Measurements from ENCODE around the gene CLPTM1L.
"Not testable (repeated sequence)": the region's sequence is repeated elsewhere in the genome, so short reads cannot be mapped to it uniquely, and the experiment has no call there.

The CLPTM1L gene

GRCh38 chr5:1293416-1294205 is 51.3 kb downstream of the CLPTM1L start:
- no peak for DNase-seq (ENCODE audit: low read depth in 4 of 4, low spot score in 1 of 4)

DNA sequence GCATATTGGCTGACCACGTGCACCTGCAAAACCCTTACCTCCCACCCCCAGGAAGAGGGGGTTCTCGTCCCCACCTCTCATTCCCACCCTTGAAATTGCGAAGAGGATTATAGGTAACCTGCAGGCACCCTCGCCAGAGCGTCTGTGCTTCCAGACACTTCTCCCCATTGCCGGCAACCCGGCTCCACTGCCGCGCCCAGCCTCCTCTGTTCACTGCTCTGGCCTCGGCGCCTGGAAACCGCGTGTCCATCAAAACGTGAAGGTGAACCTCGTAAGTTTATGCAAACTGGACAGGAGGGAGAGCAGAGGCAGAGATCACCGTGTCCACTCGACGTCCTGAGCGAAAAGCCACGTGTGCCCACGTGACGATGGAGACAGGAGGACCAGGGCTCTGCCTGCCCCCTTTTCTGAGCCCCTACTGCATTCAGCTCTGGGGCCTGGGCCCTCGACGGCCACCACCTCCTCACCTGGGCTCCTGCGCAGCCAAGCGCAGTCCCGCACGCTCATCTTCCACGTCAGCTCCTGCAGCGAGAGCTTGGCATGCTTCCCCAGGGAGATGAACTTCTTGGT is 52.0 kb downstream of the CLPTM1L start:
- DNase-seq (ENCODE audit: low read depth in 4 of 4, low spot score in 1 of 4) = no peak

DNA sequence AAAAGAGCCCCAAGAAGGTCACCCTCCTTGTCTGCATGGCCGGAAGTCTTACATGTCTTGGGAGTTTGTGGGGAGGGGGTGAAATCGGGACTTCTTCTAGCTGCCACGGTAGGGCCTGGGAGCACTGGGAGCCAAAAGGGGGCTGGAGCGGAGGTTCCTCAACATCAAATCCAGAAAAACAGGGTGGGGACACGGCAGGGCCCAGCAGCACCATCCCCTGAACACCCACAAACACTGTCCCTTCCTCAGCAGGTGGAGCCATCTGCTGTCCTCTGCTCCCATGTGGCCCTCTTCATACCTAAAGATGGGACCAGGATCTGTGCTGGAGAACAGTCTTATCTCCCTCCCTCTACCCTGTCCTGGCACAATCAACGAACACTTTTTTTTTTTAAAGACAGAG is 52.8 kb downstream of the CLPTM1L start:
- no peak for DNase-seq (ENCODE audit: low read depth in 4 of 4, low spot score in 1 of 4)

- DNase-seq (ENCODE audit: low read depth in 4 of 4, low spot score in 1 of 4) = no peak
Observed at GRCh38 chr5:1291611-1292080, 53.3 kb downstream of the CLPTM1L start.

- DNase-seq (ENCODE audit: low read depth in 4 of 4, low spot score in 1 of 4) = not testable (repeated sequence)
Observed at GRCh38 chr5:1290956-1291355, 53.9 kb downstream of the CLPTM1L start.

DNA sequence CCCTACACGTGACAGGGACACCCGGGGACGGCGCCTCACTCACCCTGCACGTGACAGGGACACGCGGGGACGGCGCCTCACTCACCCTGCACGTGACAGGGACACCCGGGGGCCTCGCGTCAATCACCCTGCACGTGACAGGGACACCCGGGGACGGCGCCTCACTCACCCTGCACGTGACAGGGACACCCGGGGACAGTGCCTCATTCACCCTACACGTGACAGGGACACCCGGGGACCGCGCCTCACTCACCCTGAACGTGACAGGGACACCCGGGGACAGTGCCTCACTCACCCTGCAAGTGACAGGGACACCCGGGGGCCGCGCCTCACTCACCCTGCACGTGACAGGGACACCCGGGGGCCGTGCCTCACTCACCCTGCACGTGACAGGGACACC is 55.3 kb downstream of the CLPTM1L start:
- DNase-seq (ENCODE audit: low read depth in 4 of 4, low spot score in 1 of 4) = not testable (repeated sequence)

GRCh38 chr5:1288439-1289335 is 56.2 kb downstream of the CLPTM1L start:
- DNase-seq (ENCODE audit: low read depth in 4 of 4, low spot score in 1 of 4) = no peak

DNA sequence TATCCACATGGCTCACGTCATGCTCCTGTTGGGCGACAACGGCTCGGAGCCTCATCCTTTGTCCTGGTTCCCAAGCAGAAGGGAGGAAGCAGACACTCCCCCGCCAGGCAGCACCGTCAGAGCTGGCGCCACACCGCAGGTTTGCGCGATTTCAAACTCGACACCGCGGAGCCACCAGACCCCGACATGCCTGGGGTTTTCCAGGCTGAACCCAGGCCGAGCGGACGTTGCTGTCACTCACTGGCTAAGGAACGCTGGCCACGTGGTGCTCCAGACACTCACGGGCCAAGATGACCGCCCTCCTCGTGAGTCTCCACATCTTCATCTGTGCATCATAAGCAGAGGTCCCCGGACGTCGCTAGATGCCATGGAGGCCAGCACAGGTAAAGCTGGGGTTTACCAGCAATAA is 59.0 kb downstream of the CLPTM1L start:
- no peak for DNase-seq (ENCODE audit: low read depth in 4 of 4, low spot score in 1 of 4)

DNA sequence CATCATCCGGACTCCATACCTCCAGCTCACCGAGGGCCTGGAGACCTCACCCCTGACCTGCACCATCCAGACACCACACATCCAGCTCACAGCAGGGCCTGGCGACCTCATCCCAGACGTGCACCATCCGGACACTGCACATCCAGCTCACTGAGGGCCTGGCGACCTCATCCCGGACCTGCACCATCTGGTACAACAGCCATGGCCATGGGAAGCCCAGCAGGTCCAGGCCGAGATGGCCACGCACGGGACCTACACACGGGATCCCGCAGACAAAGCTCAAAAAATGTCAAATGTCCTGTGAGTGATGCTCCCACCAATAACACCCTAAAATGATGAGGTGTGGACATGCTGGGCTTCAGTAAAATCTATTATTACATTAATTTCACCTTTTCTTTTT is 59.8 kb downstream of the CLPTM1L start:
- DNase-seq (ENCODE audit: low read depth in 4 of 4, low spot score in 1 of 4) = no peak

GRCh38 chr5:1284336-1284970 is 60.4 kb downstream of the CLPTM1L start:
- not testable (repeated sequence) for DNase-seq (ENCODE audit: low read depth in 4 of 4, low spot score in 1 of 4)

GRCh38 chr5:1283729-1284041 is 61.2 kb downstream of the CLPTM1L start:
- not testable (repeated sequence) for DNase-seq (ENCODE audit: low read depth in 4 of 4, low spot score in 1 of 4)

- not testable (repeated sequence) for DNase-seq (ENCODE audit: low read depth in 4 of 4, low spot score in 1 of 4)
Observed at GRCh38 chr5:1282993-1283728, 61.7 kb downstream of the CLPTM1L start.

DNA sequence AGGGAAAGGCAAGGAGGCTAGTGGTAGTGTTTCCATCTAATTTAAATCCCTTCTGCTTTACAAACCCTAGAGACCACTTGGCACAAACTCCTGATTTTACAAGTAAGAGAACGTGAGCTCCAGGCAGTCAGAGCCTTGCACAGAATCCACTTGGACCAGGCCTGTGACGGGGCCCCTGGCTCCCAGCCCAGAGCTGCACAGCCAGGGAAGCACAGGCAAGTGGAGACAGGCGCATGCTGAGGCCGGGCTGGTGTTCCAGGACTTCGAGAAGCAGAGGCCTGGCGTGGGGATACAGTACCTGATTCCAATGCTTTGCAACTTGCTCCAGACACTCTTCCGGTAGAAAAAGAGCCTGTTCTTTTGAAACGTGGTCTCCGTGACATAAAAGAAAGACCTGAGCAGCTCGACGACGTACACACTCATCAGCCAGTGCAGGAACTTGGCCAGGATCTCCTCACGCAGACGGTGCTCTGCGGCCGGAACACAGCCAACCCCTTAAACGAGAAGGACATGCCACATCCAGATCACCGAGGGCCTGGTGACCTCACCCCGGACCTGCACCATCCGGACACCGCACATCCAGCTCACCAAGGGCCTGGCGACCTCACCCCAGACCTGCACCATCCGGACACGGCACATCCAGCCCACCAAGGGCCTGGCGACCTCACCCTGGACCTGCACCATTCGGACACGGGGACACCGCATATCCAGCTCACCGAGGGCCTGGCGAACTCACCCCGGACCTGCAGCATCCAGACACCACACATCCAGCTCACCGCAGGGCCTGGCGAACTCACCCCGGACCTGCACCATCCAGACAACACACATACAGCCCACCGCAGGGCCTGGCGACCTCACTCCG is 62.5 kb downstream of the CLPTM1L start:
- DNase-seq (ENCODE audit: low read depth in 4 of 4, low spot score in 1 of 4) = no peak

GRCh38 chr5:1281038-1281882 is 63.6 kb downstream of the CLPTM1L start:
- DNase-seq (ENCODE audit: low read depth in 4 of 4, low spot score in 1 of 4) = no peak

DNA sequence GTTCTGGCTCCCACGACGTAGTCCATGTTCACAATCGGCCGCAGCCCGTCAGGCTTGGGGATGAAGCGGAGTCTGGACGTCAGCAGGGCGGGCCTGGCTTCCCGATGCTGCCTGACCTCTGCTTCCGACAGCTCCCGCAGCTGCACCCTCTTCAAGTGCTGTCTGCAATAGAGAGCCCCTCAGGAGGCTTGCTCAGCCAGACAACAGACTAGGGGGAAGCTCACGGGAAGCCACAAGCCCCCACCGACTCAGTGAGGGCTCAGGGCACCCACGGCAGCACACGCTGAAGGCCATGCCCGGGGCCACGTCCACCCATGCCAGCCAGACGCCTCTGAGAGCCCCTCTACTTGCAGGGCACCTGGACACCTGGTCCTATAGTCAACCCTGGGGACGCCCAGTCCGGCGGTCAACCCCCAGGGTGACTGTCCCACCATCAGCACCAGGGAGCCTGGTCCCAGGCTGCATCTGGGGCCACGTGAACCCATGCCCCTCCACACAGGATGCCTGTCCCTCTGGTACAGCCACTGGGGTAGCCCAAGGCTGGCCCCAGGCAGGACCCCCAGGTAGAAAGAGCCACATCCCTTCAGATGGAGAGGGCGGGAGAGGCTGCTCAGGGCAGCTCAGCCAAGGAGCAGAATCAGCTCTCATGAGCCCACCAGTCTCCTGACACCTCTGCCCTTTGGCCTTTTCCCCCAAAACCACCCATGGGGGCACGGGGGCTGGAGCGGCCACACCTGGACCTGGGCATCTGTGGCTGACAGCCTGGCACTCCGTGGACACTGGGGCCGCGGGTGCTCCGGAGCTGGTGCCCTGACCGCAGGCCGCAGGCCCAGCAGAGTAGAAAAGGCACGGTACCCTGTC is 64.5 kb downstream of the CLPTM1L start:
- no peak for DNase-seq (ENCODE audit: low read depth in 4 of 4, low spot score in 1 of 4)

- DNase-seq (ENCODE audit: low read depth in 4 of 4, low spot score in 1 of 4) = no peak
Observed at GRCh38 chr5:1279443-1280151, 65.3 kb downstream of the CLPTM1L start.

Data from stimulated activated CD4-positive, alpha-beta T cell treated with anti-CD3 and anti-CD28 coated beads, Interleukin-1b, Interleukin-23, amount 100 ng/mL, for 24 hours (primary cell).